HCT116 (cell line): ENCODE results near the gene CUBN. TPM values are rescaled to one million over a fixed set of nuclear protein-coding genes. Genes with fewer than 3 reads are reported as not detected.

ENCODE experiments used
- ATAC-seq: fragments of 200-7000 bp; cut with Tn5 transposase; 2 replicates; pipeline ENCODE4 v1.9.1; 2020; ENCODE audit warnings: mild to moderate bottlenecking, moderate library complexity
- BruUV-seq: library from RNA; stranded (reverse); fragments of 400-500 nt; replicated peaks from 2 replicates; lab custom pipeline; 2021; lab: Mats Ljungman, UMichigan
- CTCF ChIA-PET: fragments of 300-600 bp; sonication (Branson Sonifier 250); formaldehyde crosslinking; loops from one replicate; lab custom pipeline; 2021; ENCODE audit warnings: antibody characterized with exemption; lab: Charles Lee
- POLR2A ChIA-PET: fragments of 300-600, 350-600 bp; sonication (Branson Sonifier 250); formaldehyde crosslinking; loops from one replicate; lab custom pipeline; 2021; ENCODE audit warnings: antibody characterized with exemption; lab: Charles Lee
- RAD21 ChIA-PET, 2 experiments: fragments of 300-600 bp; sonication (Branson Sonifier 250); formaldehyde crosslinking; loops; one replicate each; lab custom pipeline; 2023; ENCODE audit warnings: low total read pairs in 2 of 2; ENCODE audit not compliant: uncharacterized antibody in 2 of 2, unreplicated experiment in 2 of 2, low non-redundant PET in 1 of 2; lab: Charles Lee
- DNase-seq: peaks from one replicate; pipeline ENCODE4 v3.0.0-alpha.2; 2010; ENCODE audit warnings: low read depth, low spot score
- H2AFZ ChIP-seq: fragments of 200-600 bp; shearing (Covaris generic), sonication (generic); 2 replicates; pipeline ENCODE4 v1.6.1; 2017; ENCODE audit warnings: low read depth, mixed run types, mixed read lengths, antibody characterized with exemption, low read length; ENCODE audit not compliant: poor library complexity, severe bottlenecking
- H3K27ac ChIP-seq: 2 replicates; pipeline ENCODE4 v1.5.1; 2012; ENCODE audit warnings: low read depth, low read length
- H3K27me3 ChIP-seq: fragments of 200-600 bp; sonication (generic); 2 replicates; pipeline ENCODE4 v1.6.1; 2016; ENCODE audit warnings: mixed run types, low read length, mixed read lengths; ENCODE audit not compliant: insufficient read depth
- H3K36me3 ChIP-seq, 2 experiments: fragments of 200-500 bp in 1 of 2; fragments of 200-600 bp in 1 of 2; sonication (Bioruptor generic) in 1 of 2; sonication (generic) in 1 of 2; 2 replicates each; pipeline versions ENCODE4 v1.5.1 to v1.6.1; 2014 to 2016; ENCODE audit warnings: low read length in 2 of 2, inconsistent platforms in 1 of 2, mixed read lengths in 1 of 2, mixed run types in 1 of 2; ENCODE audit not compliant: insufficient read depth in 2 of 2, control insufficient read depth in 1 of 2
- H3K4me1 ChIP-seq, 2 experiments: fragments of 200-600 bp in 1 of 2; sonication (generic) in 1 of 2; 2 replicates each; pipeline versions ENCODE4 v1.5.1 to v1.6.1; 2012 to 2017; ENCODE audit warnings: low read length in 2 of 2, inconsistent platforms in 1 of 2, mild to moderate bottlenecking in 1 of 2, mixed read lengths in 1 of 2, mixed run types in 1 of 2, moderate library complexity in 1 of 2; ENCODE audit not compliant: insufficient read depth in 2 of 2, control insufficient read depth in 1 of 2
- H3K4me2 ChIP-seq: fragments of 200-600 bp; sonication (generic); 2 replicates; pipeline ENCODE4 v1.6.1; 2017; ENCODE audit warnings: mixed run types, low read length, mixed read lengths
- H3K4me3 ChIP-seq, 2 experiments: fragments of 200-600 bp in 1 of 2; sonication (generic) in 1 of 2; replicated peaks in 1 of 2; 2 replicates each; pipeline ENCODE4 v1.5.1; 2011 to 2016; ENCODE audit warnings: low read length in 2 of 2, control low read depth in 1 of 2, low read depth in 1 of 2, mild to moderate bottlenecking in 1 of 2, mixed read lengths in 1 of 2, mixed run types in 1 of 2
- H3K79me2 ChIP-seq: fragments of 200-600 bp; sonication (generic); 2 replicates; pipeline ENCODE4 v1.6.1; 2017; ENCODE audit warnings: mild to moderate bottlenecking, mixed run types, low read length, moderate library complexity, mixed read lengths; ENCODE audit not compliant: insufficient read depth
- H3K9ac ChIP-seq: fragments of 200-600 bp; sonication (generic); 2 replicates; pipeline ENCODE4 v1.6.1; 2016; ENCODE audit warnings: low read length, mixed read lengths
- H3K9me2 ChIP-seq: fragments of 200-600 bp; sonication (generic), shearing (Covaris generic); 2 replicates; pipeline ENCODE4 v1.6.1; 2017; ENCODE audit warnings: mixed run types, mild to moderate bottlenecking, moderate library complexity; ENCODE audit not compliant: insufficient read depth
- H3K9me3 ChIP-seq, 2 experiments: fragments of 200-500 bp in 1 of 2; fragments of 200-600 bp in 1 of 2; sonication (Bioruptor generic) in 1 of 2; sonication (generic) in 1 of 2; 2 replicates each; pipeline ENCODE4 v1.6.1; 2014 to 2017; ENCODE audit warnings: low read length in 2 of 2, mixed read lengths in 2 of 2, inconsistent platforms in 1 of 2, low read depth in 1 of 2, mild to moderate bottlenecking in 1 of 2, mixed run types in 1 of 2, moderate library complexity in 1 of 2; ENCODE audit not compliant: control insufficient read depth in 1 of 2, insufficient read depth in 1 of 2
- H4K20me1 ChIP-seq: fragments of 200-600 bp; sonication (generic), shearing (Covaris generic); 2 replicates; pipeline ENCODE4 v1.6.1; 2017; ENCODE audit warnings: mixed run types, mild to moderate bottlenecking, moderate library complexity; ENCODE audit not compliant: insufficient read depth
- ATF3 ChIP-seq: IDR thresholded peaks from 2 replicates; pipeline ENCODE4 v1.6.1; 2012
- CBX3 ChIP-seq: IDR thresholded peaks from 2 replicates; pipeline ENCODE4 v1.6.1; 2012; ENCODE audit warnings: low read depth
- CEBPB ChIP-seq: IDR thresholded peaks from 2 replicates; pipeline ENCODE4 v1.6.1; 2012; ENCODE audit warnings: low read depth
- ELF1 ChIP-seq: IDR thresholded peaks from 2 replicates; pipeline ENCODE4 v1.6.1; 2012; ENCODE audit warnings: low read depth, borderline replicate concordance
- EZH2 ChIP-seq: fragments of 200-600 bp; sonication (generic); IDR thresholded peaks from 2 replicates; pipeline ENCODE4 v1.6.1; 2017; ENCODE audit warnings: antibody characterized with exemption, mixed run types
- EZH2phosphoT487 ChIP-seq: fragments of 200-600 bp; IDR thresholded peaks from 2 replicates; pipeline ENCODE4 v1.6.1; 2018; ENCODE audit warnings: antibody characterized with exemption, borderline replicate concordance
- FOSL1 ChIP-seq: IDR thresholded peaks from 2 replicates; pipeline ENCODE4 v1.6.1; 2012; ENCODE audit warnings: low read depth
- JUND ChIP-seq: IDR thresholded peaks from 2 replicates; pipeline ENCODE4 v1.6.1; 2012
- POLR2A ChIP-seq: IDR thresholded peaks from 2 replicates; pipeline ENCODE4 v1.7.0; 2011; ENCODE audit warnings: borderline replicate concordance; ENCODE audit not compliant: insufficient read depth, insufficient read length; ENCODE audit errors: extremely low read depth
- POLR2AphosphoS5 ChIP-seq: IDR thresholded peaks from 2 replicates; pipeline ENCODE4 v1.6.1; 2011; ENCODE audit warnings: mild to moderate bottlenecking, low read depth, low read length, moderate library complexity
- RAD21 ChIP-seq: IDR thresholded peaks from 2 replicates; pipeline ENCODE4 v1.6.1; 2012; ENCODE audit warnings: low read depth, mild to moderate bottlenecking
- SIN3A ChIP-seq: IDR thresholded peaks from 2 replicates; pipeline ENCODE4 v1.6.1; 2012; ENCODE audit warnings: low read depth
- SP1 ChIP-seq: IDR thresholded peaks from 2 replicates; pipeline ENCODE4 v1.6.1; 2012; ENCODE audit warnings: low read depth
- TCF7L2 ChIP-seq: IDR thresholded peaks from 2 replicates; pipeline ENCODE4 v1.7.0; 2011; ENCODE audit warnings: borderline replicate concordance, inconsistent platforms; ENCODE audit not compliant: insufficient read depth, insufficient read length; ENCODE audit errors: extremely low read depth
- YY1 ChIP-seq: IDR thresholded peaks from 2 replicates; pipeline ENCODE4 v1.6.1; 2011; ENCODE audit warnings: low read length, low read depth, moderate library complexity, mild to moderate bottlenecking; ENCODE audit not compliant: insufficient replicate concordance; ENCODE audit errors: extremely low read depth
- ZBTB33 ChIP-seq: IDR thresholded peaks from 2 replicates; pipeline ENCODE4 v1.6.1; 2011; ENCODE audit warnings: mild to moderate bottlenecking, low read length, moderate library complexity; ENCODE audit not compliant: insufficient replicate concordance; ENCODE audit errors: extremely low read depth
- ZFX ChIP-seq: fragments of 450-650 bp; IDR thresholded peaks from 2 replicates; pipeline ENCODE4 v1.6.1; 2017
- intact Hi-C: fragments of 100-400 bp; cut with micrococcal nuclease; formaldehyde crosslinking; loops from 2 replicates; pipeline ENCODE4 v1.10.0; 2022
- total RNA-seq: library from RNA; stranded (reverse); gene quantifications from one replicate; pipeline ENCODE4 v1.2.1, GENCODE V29; 2021; ENCODE audit not compliant: unreplicated experiment
- TF ChIP-seq, protein P1 (sequence below): IDR thresholded peaks from 2 replicates; pipeline ENCODE4 v1.6.1; 2012; ENCODE audit warnings: low read depth
- TF ChIP-seq, protein P2 (sequence below), 3 experiments: fragments of 200-600 bp in 1 of 3; sonication (generic) in 1 of 3; IDR thresholded peaks in 2 of 3; conservative IDR thresholded peaks in 1 of 3; 2 replicates each; pipeline ENCODE4 v1.5.1; 2012 to 2017; ENCODE audit warnings: low read depth in 2 of 3, low read length in 2 of 3, antibody characterized with exemption in 1 of 3, borderline replicate concordance in 1 of 3, control low read depth in 1 of 3, mild to moderate bottlenecking in 1 of 3, mixed read lengths in 1 of 3, mixed run types in 1 of 3, moderate library complexity in 1 of 3; ENCODE audit not compliant: insufficient read depth in 1 of 3

CUBN gene
- total RNA-seq, 1 experiment from 2014 or later, result 1.2 TPM

DNA sequence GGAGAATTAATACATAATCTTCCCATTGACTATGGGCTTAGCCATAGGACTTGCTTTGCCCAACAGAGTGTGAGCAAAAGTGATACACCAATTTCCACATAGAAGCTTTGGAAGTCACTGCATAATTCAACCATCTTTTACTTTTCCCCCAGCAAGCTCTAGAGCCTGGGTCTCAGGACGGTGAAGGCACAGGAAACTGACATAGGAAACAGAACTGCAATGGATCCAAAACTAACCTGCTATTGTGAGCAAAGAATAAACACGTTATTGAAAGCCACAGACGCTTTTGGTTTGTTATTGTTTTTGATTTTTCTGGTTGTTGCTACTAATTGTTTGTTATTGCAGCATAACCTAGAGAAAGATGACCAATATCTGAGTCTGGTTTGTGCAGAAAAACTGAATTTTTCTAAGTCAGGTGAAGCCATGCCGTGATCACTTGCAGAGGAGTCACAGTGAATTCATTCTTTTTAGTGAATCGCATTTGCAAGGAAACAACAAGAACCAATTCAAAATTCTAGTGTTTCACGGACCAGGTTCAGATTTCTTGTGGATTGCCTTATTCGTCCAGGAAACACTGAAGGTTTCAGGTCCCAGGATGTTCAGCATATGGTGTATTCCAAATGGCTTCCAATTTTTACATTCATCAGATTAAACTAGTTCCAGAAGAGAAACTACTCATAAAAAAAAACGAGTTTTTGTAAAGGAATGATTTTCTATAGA, 52.8 kb downstream of the CUBN start:
- intact Hi-C loops, result no loop called here
- RAD21 ChIA-PET, result no interaction called here
- POLR2A ChIA-PET, result interaction anchor here (1.4 kb wide), 1 partner anchor 185 kb away, joined by 3 read pairs; no protein-coding TSS in a partner anchor
- no peak for ATAC-seq
- no peak for TF ChIP-seq EZH2phosphoT487
- no peak for TF ChIP-seq POLR2A
- no peak for TF ChIP-seq CEBPB
- TF ChIP-seq POLR2AphosphoS5, result no peak
- no peak for TF ChIP-seq ZBTB33
- TF ChIP-seq ZFX, result no peak
- TF ChIP-seq TCF7L2, result no peak
- TF ChIP-seq FOSL1, result no peak
- no peak for TF ChIP-seq SIN3A
- TF ChIP-seq, protein P1, sequence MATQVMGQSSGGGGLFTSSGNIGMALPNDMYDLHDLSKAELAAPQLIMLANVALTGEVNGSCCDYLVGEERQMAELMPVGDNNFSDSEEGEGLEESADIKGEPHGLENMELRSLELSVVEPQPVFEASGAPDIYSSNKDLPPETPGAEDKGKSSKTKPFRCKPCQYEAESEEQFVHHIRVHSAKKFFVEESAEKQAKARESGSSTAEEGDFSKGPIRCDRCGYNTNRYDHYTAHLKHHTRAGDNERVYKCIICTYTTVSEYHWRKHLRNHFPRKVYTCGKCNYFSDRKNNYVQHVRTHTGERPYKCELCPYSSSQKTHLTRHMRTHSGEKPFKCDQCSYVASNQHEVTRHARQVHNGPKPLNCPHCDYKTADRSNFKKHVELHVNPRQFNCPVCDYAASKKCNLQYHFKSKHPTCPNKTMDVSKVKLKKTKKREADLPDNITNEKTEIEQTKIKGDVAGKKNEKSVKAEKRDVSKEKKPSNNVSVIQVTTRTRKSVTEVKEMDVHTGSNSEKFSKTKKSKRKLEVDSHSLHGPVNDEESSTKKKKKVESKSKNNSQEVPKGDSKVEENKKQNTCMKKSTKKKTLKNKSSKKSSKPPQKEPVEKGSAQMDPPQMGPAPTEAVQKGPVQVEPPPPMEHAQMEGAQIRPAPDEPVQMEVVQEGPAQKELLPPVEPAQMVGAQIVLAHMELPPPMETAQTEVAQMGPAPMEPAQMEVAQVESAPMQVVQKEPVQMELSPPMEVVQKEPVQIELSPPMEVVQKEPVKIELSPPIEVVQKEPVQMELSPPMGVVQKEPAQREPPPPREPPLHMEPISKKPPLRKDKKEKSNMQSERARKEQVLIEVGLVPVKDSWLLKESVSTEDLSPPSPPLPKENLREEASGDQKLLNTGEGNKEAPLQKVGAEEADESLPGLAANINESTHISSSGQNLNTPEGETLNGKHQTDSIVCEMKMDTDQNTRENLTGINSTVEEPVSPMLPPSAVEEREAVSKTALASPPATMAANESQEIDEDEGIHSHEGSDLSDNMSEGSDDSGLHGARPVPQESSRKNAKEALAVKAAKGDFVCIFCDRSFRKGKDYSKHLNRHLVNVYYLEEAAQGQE, result no peak
- TF ChIP-seq, protein P2, sequence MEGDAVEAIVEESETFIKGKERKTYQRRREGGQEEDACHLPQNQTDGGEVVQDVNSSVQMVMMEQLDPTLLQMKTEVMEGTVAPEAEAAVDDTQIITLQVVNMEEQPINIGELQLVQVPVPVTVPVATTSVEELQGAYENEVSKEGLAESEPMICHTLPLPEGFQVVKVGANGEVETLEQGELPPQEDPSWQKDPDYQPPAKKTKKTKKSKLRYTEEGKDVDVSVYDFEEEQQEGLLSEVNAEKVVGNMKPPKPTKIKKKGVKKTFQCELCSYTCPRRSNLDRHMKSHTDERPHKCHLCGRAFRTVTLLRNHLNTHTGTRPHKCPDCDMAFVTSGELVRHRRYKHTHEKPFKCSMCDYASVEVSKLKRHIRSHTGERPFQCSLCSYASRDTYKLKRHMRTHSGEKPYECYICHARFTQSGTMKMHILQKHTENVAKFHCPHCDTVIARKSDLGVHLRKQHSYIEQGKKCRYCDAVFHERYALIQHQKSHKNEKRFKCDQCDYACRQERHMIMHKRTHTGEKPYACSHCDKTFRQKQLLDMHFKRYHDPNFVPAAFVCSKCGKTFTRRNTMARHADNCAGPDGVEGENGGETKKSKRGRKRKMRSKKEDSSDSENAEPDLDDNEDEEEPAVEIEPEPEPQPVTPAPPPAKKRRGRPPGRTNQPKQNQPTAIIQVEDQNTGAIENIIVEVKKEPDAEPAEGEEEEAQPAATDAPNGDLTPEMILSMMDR (IDR thresholded peaks at IDR 0.05 in 2 of 3, conservative IDR thresholded peaks at IDR 0.05 in 1 of 3; ENCODE audit: borderline replicate concordance in 1 of 3, insufficient read depth in 1 of 3, low read depth in 2 of 3, low read length in 2 of 3), result no peak
- TF ChIP-seq ATF3, result no peak
- no peak for TF ChIP-seq JUND
- TF ChIP-seq RAD21, result no peak
- TF ChIP-seq CBX3, result no peak
- no peak for TF ChIP-seq EZH2
- TF ChIP-seq SP1, result no peak
- TF ChIP-seq ELF1, result no peak
- TF ChIP-seq YY1, result no peak
- Histone ChIP-seq H3K9ac (no peak overlapping the region), H3K4me3 (no peak overlapping the region), H3K9me3 (no peaks in the 10 kb centered on the region), H3K27ac (no peak overlapping the region), H4K20me1 (no peaks in the 10 kb centered on the region), H3K9me2 (no peaks in the 10 kb centered on the region), H3K4me1 (peaks cover 5 to 21% of the 10 kb centered on the region in 2 experiments; a peak in 2 of 4 replicates), H3K36me3 (no peaks in the 10 kb centered on the region), H3K79me2 (no peaks in the 10 kb centered on the region), H3K27me3 (no peaks in the 10 kb centered on the region), H2AFZ (no peak overlapping the region), H3K4me2 (no peak overlapping the region)
- CTCF ChIA-PET, result no interaction called here
- BruUV-seq, result no TSS peak
- DNase-seq, result no peak
